ENCODE results near the gene SPOP.

Gene SPOP

GRCh38 chr17:49664706-49665211 lies 13.1 kb downstream of the SPOP start:
- no peaks in the 10 kb centered on the region for H3K4me1 ChIP-seq (ENCODE audit: insufficient read depth, poor library complexity, severe bottlenecking)
- DNase-seq (ENCODE audit: low spot score) (no peak), ATAC-seq (ENCODE audit: low read depth) (no peak)
- no peaks in the 10 kb centered on the region for H3K27me3 ChIP-seq (ENCODE audit: insufficient read depth, poor library complexity, severe bottlenecking)
- peaks cover 29% of the 10 kb centered on the region for H3K36me3 ChIP-seq (ENCODE audit: low read depth)
- no peaks in the 10 kb centered on the region for H3K9me3 ChIP-seq (ENCODE audit: severe bottlenecking)
- H3K4me3 ChIP-seq (ENCODE audit: severe bottlenecking): no peak overlapping the region
- no peak overlapping the region for H3K27ac ChIP-seq (ENCODE audit: poor library complexity, severe bottlenecking)
- no peak for TF ChIP-seq CTCF (IDR thresholded peaks at IDR 0.05; ENCODE audit: poor library complexity, severe bottlenecking)

GRCh38 chr17:49659661-49660382 lies 18.1 kb downstream of the SPOP start:
- no peak overlapping the region for H3K4me3 ChIP-seq (ENCODE audit: severe bottlenecking)
- no peaks in the 10 kb centered on the region for H3K4me1 ChIP-seq (ENCODE audit: insufficient read depth, poor library complexity, severe bottlenecking)
- DNase-seq (ENCODE audit: low spot score) (no peak), ATAC-seq (ENCODE audit: low read depth) (no peak)
- no peak overlapping the region for H3K27ac ChIP-seq (ENCODE audit: poor library complexity, severe bottlenecking)
- H3K27me3 ChIP-seq (ENCODE audit: insufficient read depth, poor library complexity, severe bottlenecking): no peaks in the 10 kb centered on the region
- H3K9me3 ChIP-seq (ENCODE audit: severe bottlenecking): no peaks in the 10 kb centered on the region
- H3K36me3 ChIP-seq (ENCODE audit: low read depth): peaks cover 18% of the 10 kb centered on the region
- TF ChIP-seq CTCF (IDR thresholded peaks at IDR 0.05; ENCODE audit: poor library complexity, severe bottlenecking): no peak

- H3K9me3 ChIP-seq (ENCODE audit: severe bottlenecking): no peaks in the 10 kb centered on the region
- H3K4me3 ChIP-seq (ENCODE audit: severe bottlenecking): no peak overlapping the region
- no peak for TF ChIP-seq CTCF (IDR thresholded peaks at IDR 0.05; ENCODE audit: poor library complexity, severe bottlenecking)
- no peak overlapping the region for H3K27ac ChIP-seq (ENCODE audit: poor library complexity, severe bottlenecking)
- H3K27me3 ChIP-seq (ENCODE audit: insufficient read depth, poor library complexity, severe bottlenecking): no peaks in the 10 kb centered on the region
- ATAC-seq (ENCODE audit: low read depth): no peak
- H3K4me1 ChIP-seq (ENCODE audit: insufficient read depth, poor library complexity, severe bottlenecking): no peaks in the 10 kb centered on the region
- DNase-seq (ENCODE audit: low spot score): no peak
- H3K36me3 ChIP-seq (ENCODE audit: low read depth): peaks cover 9% of the 10 kb centered on the region
Measured at GRCh38 chr17:49656247-49656646, 21.6 kb downstream of the SPOP start.

GRCh38 chr17:49647256-49647585 lies 30.7 kb downstream of the SPOP start:
- Histone ChIP-seq H3K4me1 (ENCODE audit: insufficient read depth, poor library complexity, severe bottlenecking) (peaks cover 35% of the 10 kb centered on the region), H3K4me3 (ENCODE audit: severe bottlenecking) (peak overlapping the region; percentile 18), H3K27ac (ENCODE audit: poor library complexity, severe bottlenecking) (peak overlapping the region; percentile 100), H3K27me3 (ENCODE audit: insufficient read depth, poor library complexity, severe bottlenecking) (no peaks in the 10 kb centered on the region), H3K36me3 (ENCODE audit: low read depth) (no peaks in the 10 kb centered on the region), H3K9me3 (ENCODE audit: severe bottlenecking) (no peaks in the 10 kb centered on the region)
- TF ChIP-seq CTCF (IDR thresholded peaks at IDR 0.05; ENCODE audit: poor library complexity, severe bottlenecking): no peak
- DNase-seq (ENCODE audit: low spot score) (no peak), ATAC-seq (ENCODE audit: low read depth) (peak; percentile 53)

All from RWPE2 (cell line).